ENCODE results near the gene MAP1S.

The MAP1S gene, protein sequence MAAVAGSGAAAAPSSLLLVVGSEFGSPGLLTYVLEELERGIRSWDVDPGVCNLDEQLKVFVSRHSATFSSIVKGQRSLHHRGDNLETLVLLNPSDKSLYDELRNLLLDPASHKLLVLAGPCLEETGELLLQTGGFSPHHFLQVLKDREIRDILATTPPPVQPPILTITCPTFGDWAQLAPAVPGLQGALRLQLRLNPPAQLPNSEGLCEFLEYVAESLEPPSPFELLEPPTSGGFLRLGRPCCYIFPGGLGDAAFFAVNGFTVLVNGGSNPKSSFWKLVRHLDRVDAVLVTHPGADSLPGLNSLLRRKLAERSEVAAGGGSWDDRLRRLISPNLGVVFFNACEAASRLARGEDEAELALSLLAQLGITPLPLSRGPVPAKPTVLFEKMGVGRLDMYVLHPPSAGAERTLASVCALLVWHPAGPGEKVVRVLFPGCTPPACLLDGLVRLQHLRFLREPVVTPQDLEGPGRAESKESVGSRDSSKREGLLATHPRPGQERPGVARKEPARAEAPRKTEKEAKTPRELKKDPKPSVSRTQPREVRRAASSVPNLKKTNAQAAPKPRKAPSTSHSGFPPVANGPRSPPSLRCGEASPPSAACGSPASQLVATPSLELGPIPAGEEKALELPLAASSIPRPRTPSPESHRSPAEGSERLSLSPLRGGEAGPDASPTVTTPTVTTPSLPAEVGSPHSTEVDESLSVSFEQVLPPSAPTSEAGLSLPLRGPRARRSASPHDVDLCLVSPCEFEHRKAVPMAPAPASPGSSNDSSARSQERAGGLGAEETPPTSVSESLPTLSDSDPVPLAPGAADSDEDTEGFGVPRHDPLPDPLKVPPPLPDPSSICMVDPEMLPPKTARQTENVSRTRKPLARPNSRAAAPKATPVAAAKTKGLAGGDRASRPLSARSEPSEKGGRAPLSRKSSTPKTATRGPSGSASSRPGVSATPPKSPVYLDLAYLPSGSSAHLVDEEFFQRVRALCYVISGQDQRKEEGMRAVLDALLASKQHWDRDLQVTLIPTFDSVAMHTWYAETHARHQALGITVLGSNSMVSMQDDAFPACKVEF

DNA sequence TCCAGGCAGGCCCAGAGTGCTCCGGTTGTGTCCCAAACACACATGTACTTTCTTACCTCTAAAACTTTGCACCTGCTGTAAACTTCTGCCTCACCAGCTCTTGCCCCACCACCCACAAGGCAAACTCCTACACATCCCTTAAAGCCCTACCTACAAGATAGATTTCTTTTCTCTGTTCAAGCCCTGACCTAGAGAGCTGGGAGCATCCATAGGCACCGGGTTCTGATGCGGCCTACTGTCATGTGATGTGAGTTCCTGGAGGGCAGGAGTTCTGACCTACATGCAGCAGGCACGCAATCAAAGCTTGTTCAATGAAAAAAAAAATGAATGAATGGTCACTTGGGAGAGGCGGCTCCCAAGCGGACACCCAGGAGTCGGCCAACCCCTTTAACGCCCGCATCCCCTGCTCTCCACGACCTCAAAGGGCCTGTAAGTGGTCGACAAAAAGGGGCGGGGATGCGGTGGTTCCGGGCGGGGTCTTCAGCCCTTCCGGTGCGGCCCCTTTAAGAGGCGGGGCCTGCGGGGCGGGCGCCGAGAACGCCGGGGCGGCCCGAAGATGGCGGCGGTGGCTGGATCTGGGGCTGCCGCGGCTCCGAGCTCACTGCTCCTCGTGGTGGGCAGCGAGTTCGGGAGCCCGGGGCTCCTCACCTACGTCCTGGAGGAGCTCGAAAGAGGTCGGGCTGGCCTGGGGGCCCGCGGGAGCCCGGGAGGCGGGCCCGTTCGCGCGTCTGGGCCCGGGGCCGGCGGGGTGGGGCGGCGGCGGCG lies at the start of gene MAP1S:
TSS of gene MAP1S (plus strand) at position 534 of the 765 bp plus-strand sequence. CDS start at position 557, 23 bp downstream.
- peak; percentile 20; the same call in 1 of the 2 replicates for TF ChIP-seq L3MBTL2 (conservative IDR thresholded peaks at IDR 0.05)
- TF ChIP-seq ARNT (IDR thresholded peaks at IDR 0.05): no peak
- ChIA-PET CTCF (interaction anchor here (0.5 to 1.1 kb wide), 4 partner anchors 16 to 394 kb away, joined by 3 to 6 read pairs (median 4); no protein-coding TSS in a partner anchor), POLR2A (interaction anchor here (0.6 to 1.6 kb wide), 7 partner anchors 15 to 140 kb away, joined by 3 to 7 read pairs (median 4); partner anchors contain the start of gene RPL18A)
- DNase-seq (ENCODE audit: extremely low spot score): peak; percentile 88

DNA sequence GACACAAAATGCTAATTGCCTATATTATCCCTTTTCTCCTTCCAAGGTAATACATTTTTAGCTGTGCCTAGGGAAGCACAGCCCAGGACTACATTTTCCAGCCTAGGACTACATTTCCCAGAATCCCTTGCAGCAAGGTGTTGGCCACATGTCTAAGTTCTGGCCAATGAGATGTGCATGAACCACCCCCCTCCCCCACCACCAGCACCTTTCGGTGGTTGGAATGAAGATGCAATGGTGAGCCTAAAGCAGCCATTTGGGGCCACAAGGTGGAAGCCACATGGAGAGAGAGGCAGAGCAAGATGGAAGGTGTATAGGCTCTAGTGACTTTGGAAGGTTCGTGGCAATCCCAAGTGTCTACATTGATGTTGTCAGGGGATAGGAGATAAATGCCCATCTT lies 47.4 kb upstream of the MAP1S start:
- ChIA-PET POLR2A (no interaction called here), CTCF (no interaction called here)
- TF ChIP-seq ARNT (IDR thresholded peaks at IDR 0.05): no peak
- no peak for TF ChIP-seq CTBP1 (IDR thresholded peaks at IDR 0.05; ENCODE audit: borderline replicate concordance)
- peak; percentile 69 for DNase-seq (ENCODE audit: extremely low spot score)

DNA sequence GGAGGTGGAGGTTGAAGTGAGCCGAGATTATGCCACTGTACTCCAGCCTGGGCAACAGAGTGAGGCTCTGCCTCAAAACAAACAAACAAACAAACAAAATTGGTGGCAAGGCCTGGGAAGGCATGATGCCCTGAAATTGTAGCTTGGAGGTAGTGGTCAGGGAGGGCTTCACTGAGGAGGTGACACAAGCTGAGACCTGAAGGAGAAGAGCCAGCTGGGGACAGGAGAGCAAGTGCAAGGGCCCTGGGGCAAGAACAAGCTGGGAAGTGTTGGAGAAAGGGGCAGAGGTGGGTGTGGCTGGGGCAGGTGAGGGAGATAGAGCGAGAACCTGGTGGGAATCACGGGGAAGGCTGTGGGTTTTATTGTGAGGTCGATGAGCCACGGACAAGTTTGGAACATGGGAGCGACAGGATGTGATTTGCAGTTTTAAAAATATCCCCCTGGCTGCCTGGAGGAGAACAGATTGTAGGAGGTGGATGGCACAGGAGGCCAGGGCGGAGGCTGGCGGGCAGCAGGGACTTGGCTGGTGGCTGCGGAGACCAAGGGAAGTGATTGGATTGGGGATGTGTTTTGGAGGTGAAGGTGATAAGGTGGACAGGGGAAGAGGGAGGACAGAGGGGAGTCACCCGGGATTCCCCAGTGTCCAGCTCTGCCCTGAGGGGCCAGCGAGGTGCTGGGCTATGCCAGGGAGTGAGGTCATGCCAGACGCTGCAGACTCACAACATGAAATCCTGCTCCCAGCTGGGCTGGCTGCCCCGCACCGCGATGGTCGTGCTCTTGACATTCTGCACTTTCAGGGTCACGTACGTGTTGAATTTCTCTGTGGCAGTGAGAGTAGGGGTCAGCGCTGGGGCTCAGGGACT lies 45.1 kb upstream of the MAP1S start:
- ChIA-PET POLR2A (no interaction called here), CTCF (interaction anchor here (0.7 kb wide), 1 partner anchor 389 kb away, joined by 3 read pairs; no protein-coding TSS in a partner anchor)
- TF ChIP-seq ELF4 (IDR thresholded peaks at IDR 0.05) (no peak), ZNF384 (IDR thresholded peaks at IDR 0.05) (no peak), BHLHE40 (IDR thresholded peaks at IDR 0.05; ENCODE audit: borderline replicate concordance) (no peak), FOXK2 (IDR thresholded peaks at IDR 0.05) (no peak), HDGF (IDR thresholded peaks at IDR 0.05; ENCODE audit: borderline replicate concordance) (no peak), LEF1 (IDR thresholded peaks at IDR 0.05; ENCODE audit: borderline replicate concordance) (no peak), CTBP1 (IDR thresholded peaks at IDR 0.05; ENCODE audit: borderline replicate concordance) (no peak), ARNT (IDR thresholded peaks at IDR 0.05) (no peak), NFRKB (IDR thresholded peaks at IDR 0.05) (no peak)
- no peak for DNase-seq (ENCODE audit: extremely low spot score)

DNA sequence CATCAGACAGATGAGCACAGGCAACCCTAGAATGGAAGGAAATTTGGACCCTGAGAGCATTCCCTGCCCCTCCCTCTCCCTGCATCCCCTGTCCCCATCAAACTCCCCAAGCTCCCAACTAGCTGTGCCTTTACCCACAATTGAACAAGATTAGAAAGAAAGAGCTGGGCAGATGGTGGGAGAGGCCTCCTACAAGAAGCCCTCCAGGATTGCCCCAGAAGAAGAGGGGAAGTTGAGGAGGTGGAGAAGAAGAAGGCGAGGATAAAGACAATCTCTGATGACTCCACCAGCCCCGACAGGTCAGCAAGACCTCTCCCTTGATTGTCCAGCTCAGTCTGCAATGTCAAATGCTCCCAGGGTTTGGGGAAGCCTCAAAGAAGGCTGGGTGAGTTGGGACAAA lies 43.0 kb upstream of the MAP1S start:
- CTCF ChIA-PET: interaction anchor here (0.6 to 1.1 kb wide), 2 partner anchors 90 to 150 kb away, joined by 3 read pairs; no protein-coding TSS in a partner anchor
- DNase-seq (ENCODE audit: extremely low spot score): no peak
- POLR2A ChIA-PET: interaction anchor here (0.8 kb wide), 1 partner anchor 183 kb away, joined by 3 read pairs; no protein-coding TSS in a partner anchor
- TF ChIP-seq HDGF (IDR thresholded peaks at IDR 0.05; ENCODE audit: borderline replicate concordance) (no peak), NFRKB (IDR thresholded peaks at IDR 0.05) (no peak), FOXM1 (IDR thresholded peaks at IDR 0.05; ENCODE audit: borderline replicate concordance) (no peak)

DNA sequence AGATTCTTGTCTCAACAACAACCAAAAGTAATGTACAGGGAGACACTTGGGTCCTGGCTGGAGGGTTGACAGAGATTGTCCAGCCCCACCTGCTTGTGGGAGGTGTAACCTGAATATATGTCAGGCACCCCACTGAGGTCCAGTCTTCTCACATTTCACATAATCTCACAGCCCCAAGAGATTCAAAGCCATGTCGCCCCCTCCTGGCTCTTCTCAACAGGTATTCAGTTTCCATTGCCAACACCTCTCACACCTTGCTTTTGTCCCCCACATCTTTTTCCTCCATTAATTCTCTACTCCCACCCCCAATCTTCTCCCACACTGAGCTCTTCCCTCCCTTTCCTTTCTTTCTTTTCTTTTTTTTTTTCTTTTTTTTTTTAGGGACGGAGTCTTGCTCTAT lies 42.3 kb upstream of the MAP1S start:
- ChIA-PET POLR2A (no interaction called here), CTCF (interaction anchor here (0.7 to 1.1 kb wide), 2 partner anchors 90 to 100 kb away, joined by 3 to 8 read pairs; no protein-coding TSS in a partner anchor)
- no peak for TF ChIP-seq FOXA1 (IDR thresholded peaks at IDR 0.05)
- no peak for TF ChIP-seq HDGF (IDR thresholded peaks at IDR 0.05; ENCODE audit: borderline replicate concordance)
- no peak for TF ChIP-seq ARNT (IDR thresholded peaks at IDR 0.05)
- no peak for TF ChIP-seq ELF4 (IDR thresholded peaks at IDR 0.05)
- no peak for TF ChIP-seq SP1 (IDR thresholded peaks at IDR 0.05)
- TF ChIP-seq SUZ12 (IDR thresholded peaks at IDR 0.05): no peak
- TF ChIP-seq, protein P1, sequence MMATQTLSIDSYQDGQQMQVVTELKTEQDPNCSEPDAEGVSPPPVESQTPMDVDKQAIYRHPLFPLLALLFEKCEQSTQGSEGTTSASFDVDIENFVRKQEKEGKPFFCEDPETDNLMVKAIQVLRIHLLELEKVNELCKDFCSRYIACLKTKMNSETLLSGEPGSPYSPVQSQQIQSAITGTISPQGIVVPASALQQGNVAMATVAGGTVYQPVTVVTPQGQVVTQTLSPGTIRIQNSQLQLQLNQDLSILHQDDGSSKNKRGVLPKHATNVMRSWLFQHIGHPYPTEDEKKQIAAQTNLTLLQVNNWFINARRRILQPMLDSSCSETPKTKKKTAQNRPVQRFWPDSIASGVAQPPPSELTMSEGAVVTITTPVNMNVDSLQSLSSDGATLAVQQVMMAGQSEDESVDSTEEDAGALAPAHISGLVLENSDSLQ (IDR thresholded peaks at IDR 0.05): no peak
- DNase-seq (ENCODE audit: extremely low spot score): no peak

DNA sequence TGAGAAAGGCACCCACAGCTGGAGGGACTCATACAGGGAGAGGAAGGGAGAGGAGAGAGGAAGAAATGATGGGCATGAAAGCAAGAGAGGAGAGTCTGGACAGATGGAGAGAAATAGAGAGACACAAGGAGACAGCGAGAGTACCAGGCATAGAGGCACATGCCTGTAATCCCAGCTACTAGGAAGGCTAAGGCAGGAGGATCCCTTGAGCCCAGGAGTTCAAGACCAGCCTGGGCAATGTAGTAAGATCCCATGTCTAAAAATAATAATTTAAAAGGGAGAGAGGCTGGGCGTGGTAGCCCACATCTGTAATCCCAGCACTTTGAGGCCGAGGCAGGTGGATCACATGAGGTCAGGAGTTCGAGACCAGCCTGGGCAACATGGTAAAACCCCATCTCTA lies 40.4 kb upstream of the MAP1S start:
- ChIA-PET CTCF (interaction anchor here (1.2 kb wide), 1 partner anchor 88 kb away, joined by 3 read pairs; no protein-coding TSS in a partner anchor), POLR2A (interaction anchor here (1.0 to 1.9 kb wide), 2 partner anchors 73 to 181 kb away, joined by 3 to 6 read pairs; partner anchors contain the start of gene RPL18A)
- TF ChIP-seq HDGF (IDR thresholded peaks at IDR 0.05; ENCODE audit: borderline replicate concordance) (no peak), SUZ12 (IDR thresholded peaks at IDR 0.05) (no peak), FOXA1 (IDR thresholded peaks at IDR 0.05) (no peak)
- no peak for DNase-seq (ENCODE audit: extremely low spot score)

Measured in HEK293T (cell line).